H9 (cell line): Measurements from ENCODE around the gene B3GALT5. TPM values are rescaled to one million over a fixed set of nuclear protein-coding genes. Genes with fewer than 3 reads are reported as not detected.

ENCODE experiments used
- DNase-seq: peaks from one replicate; pipeline ENCODE4 v3.0.0-alpha.2; 2017
- H2AFZ ChIP-seq: one replicate; pipeline ENCODE4 v1.6.1; 2013; ENCODE audit warnings: mild to moderate bottlenecking, low read length, control low read depth, moderate library complexity
- H2AK5ac ChIP-seq: 2 replicates; pipeline ENCODE4 v1.6.1; 2013; ENCODE audit warnings: low read length, control low read depth, mixed read lengths; ENCODE audit not compliant: insufficient read length
- H2BK120ac ChIP-seq: one replicate; pipeline ENCODE4 v1.6.1; 2013; ENCODE audit warnings: low read depth, mild to moderate bottlenecking, low read length, control low read depth, inconsistent platforms; ENCODE audit not compliant: poor library complexity, severe bottlenecking
- H2BK12ac ChIP-seq: 2 replicates; pipeline ENCODE4 v1.6.1; 2013; ENCODE audit warnings: low read length, control low read depth, mixed read lengths, low read depth; ENCODE audit not compliant: insufficient read length
- H2BK15ac ChIP-seq: 2 replicates; pipeline ENCODE4 v1.6.1; 2013; ENCODE audit warnings: low read depth, low read length, control low read depth
- H2BK20ac ChIP-seq: one replicate; pipeline ENCODE4 v1.6.1; 2013; ENCODE audit warnings: low read depth, mild to moderate bottlenecking, low read length, control low read depth, inconsistent platforms; ENCODE audit not compliant: poor library complexity, severe bottlenecking
- H2BK5ac ChIP-seq: 2 replicates; pipeline ENCODE4 v1.6.1; 2013; ENCODE audit warnings: low read length, control low read depth, mixed read lengths; ENCODE audit not compliant: insufficient read length
- H3K14ac ChIP-seq: 2 replicates; pipeline ENCODE4 v1.6.1; 2013; ENCODE audit warnings: low read length, control low read depth; ENCODE audit not compliant: insufficient read depth
- H3K18ac ChIP-seq: 2 replicates; pipeline ENCODE4 v1.6.1; 2013; ENCODE audit warnings: low read depth, mild to moderate bottlenecking, mixed read lengths, low read length, control low read depth; ENCODE audit not compliant: insufficient read length
- H3K23ac ChIP-seq: 2 replicates; pipeline ENCODE4 v1.6.1; 2013; ENCODE audit warnings: low read length, control low read depth, mixed read lengths, low read depth; ENCODE audit not compliant: insufficient read length
- H3K23me2 ChIP-seq: 2 replicates; pipeline ENCODE4 v1.6.1; 2013; ENCODE audit warnings: low read depth, mild to moderate bottlenecking, mixed read lengths, low read length, control low read depth; ENCODE audit not compliant: insufficient read length, poor library complexity, severe bottlenecking
- H3K27ac ChIP-seq: 2 replicates; pipeline ENCODE4 v1.5.1; 2013; ENCODE audit warnings: low read length, control low read depth, mixed read lengths, low read depth; ENCODE audit not compliant: insufficient read length
- H3K27me3 ChIP-seq: 2 replicates; pipeline ENCODE4 v1.6.1; 2013; ENCODE audit warnings: low read length, control low read depth, inconsistent platforms; ENCODE audit not compliant: insufficient read depth
- H3K4ac ChIP-seq: 2 replicates; pipeline ENCODE4 v1.6.1; 2013; ENCODE audit warnings: low read depth, mild to moderate bottlenecking, control low read depth, inconsistent platforms, low read length, moderate library complexity
- H3K4me1 ChIP-seq: 2 replicates; pipeline ENCODE4 v1.6.1; 2013; ENCODE audit warnings: low read length, control low read depth, inconsistent platforms; ENCODE audit not compliant: insufficient read depth
- H3K4me2 ChIP-seq: 2 replicates; pipeline ENCODE4 v1.6.1; 2013; ENCODE audit warnings: low read length, control low read depth, mixed read lengths; ENCODE audit not compliant: insufficient read length, insufficient read depth
- H3K56ac ChIP-seq: 2 replicates; pipeline ENCODE4 v1.6.1; 2013; ENCODE audit warnings: low read depth, mild to moderate bottlenecking, mixed read lengths, low read length, control low read depth; ENCODE audit not compliant: insufficient read length
- H3K79me1 ChIP-seq: 2 replicates; pipeline ENCODE4 v1.6.1; 2013; ENCODE audit warnings: low read depth, mild to moderate bottlenecking, moderate library complexity, low read length, control low read depth, inconsistent platforms; ENCODE audit not compliant: insufficient read depth, poor library complexity, severe bottlenecking
- H3K79me2 ChIP-seq: 2 replicates; pipeline ENCODE4 v1.6.1; 2013; ENCODE audit warnings: low read length, control low read depth, inconsistent platforms; ENCODE audit not compliant: insufficient read depth
- H3K9ac ChIP-seq: 2 replicates; pipeline ENCODE4 v1.6.1; 2013; ENCODE audit warnings: low read length, control low read depth, mixed read lengths; ENCODE audit not compliant: insufficient read length; ENCODE audit errors: extremely low read depth
- H3K9me3 ChIP-seq: one replicate; pipeline ENCODE4 v1.6.1; 2013; ENCODE audit warnings: low read depth, low read length, inconsistent platforms; ENCODE audit not compliant: control insufficient read depth
- H3T11ph ChIP-seq: one replicate; pipeline ENCODE4 v1.6.1; 2013; ENCODE audit warnings: mild to moderate bottlenecking, low read length, control low read depth, inconsistent platforms
- H4K20me1 ChIP-seq: one replicate; pipeline ENCODE4 v1.6.1; 2013; ENCODE audit not compliant: control insufficient read depth, insufficient read length, insufficient read depth
- H4K5ac ChIP-seq: 2 replicates; pipeline ENCODE4 v1.6.1; 2013; ENCODE audit warnings: low read depth, mild to moderate bottlenecking, mixed read lengths, low read length, control low read depth; ENCODE audit not compliant: insufficient read length
- H4K8ac ChIP-seq: replicated peaks from 2 replicates; pipeline ENCODE4 v1.6.1; 2013; ENCODE audit warnings: low read length, control low read depth, mixed read lengths, low read depth; ENCODE audit not compliant: insufficient read length
- H4K91ac ChIP-seq: 2 replicates; pipeline ENCODE4 v1.6.1; 2013; ENCODE audit warnings: low read depth, mild to moderate bottlenecking, moderate library complexity, mixed read lengths, low read length, control low read depth; ENCODE audit not compliant: insufficient read length
- H3K27ac Mint-ChIP-seq, 3 experiments: 2 replicates in 2 of 3; 3 replicates in 1 of 3; pipeline ENCODE4 v1.8.0; 2020 to 2021; ENCODE audit warnings: mixed read lengths in 3 of 3, mild to moderate bottlenecking in 1 of 3, moderate library complexity in 1 of 3
- H3K27me3 Mint-ChIP-seq: 2 replicates; pipeline ENCODE4 v1.8.0; 2021; ENCODE audit warnings: low read depth, mild to moderate bottlenecking, moderate library complexity, mixed read lengths
- H3K36me3 Mint-ChIP-seq, 3 experiments: 2 replicates in 2 of 3; 3 replicates in 1 of 3; pipeline ENCODE4 v1.8.0; 2020 to 2021; ENCODE audit warnings: low read depth in 3 of 3, mixed read lengths in 3 of 3; ENCODE audit not compliant: insufficient read depth in 1 of 3
- H3K4me1 Mint-ChIP-seq, 2 experiments: 2 replicates each; pipeline ENCODE4 v1.8.0; 2020; ENCODE audit warnings: mixed read lengths in 2 of 2
- H3K4me3 Mint-ChIP-seq, 2 experiments: 2 replicates in 1 of 2; 3 replicates in 1 of 2; pipeline ENCODE4 v1.8.0; 2020 to 2021; ENCODE audit warnings: mild to moderate bottlenecking in 2 of 2, mixed read lengths in 2 of 2, moderate library complexity in 1 of 2
- H3K9me3 Mint-ChIP-seq, 2 experiments: 2 replicates in 1 of 2; 3 replicates in 1 of 2; pipeline ENCODE4 v1.8.0; 2020; ENCODE audit warnings: mild to moderate bottlenecking in 2 of 2, mixed read lengths in 2 of 2, moderate library complexity in 1 of 2
- CTCF ChIP-seq: fragments of 200-600 bp; sonication (generic); conservative IDR thresholded peaks from 3 replicates; pipeline ENCODE4 v1.8.0; 2021; ENCODE audit warnings: antibody characterized with exemption, mild to moderate bottlenecking
- WGBS: extraction: QIAGEN DNeasy Blood & Tissue Kit; methylation state at CpG from one replicate; pipeline ENCODE4 v1.1.7; 2013; ENCODE audit warnings: missing lambda C conversion rate, low lambda C conversion rate, mixed read lengths; ENCODE audit not compliant: insufficient read length; ENCODE audit errors: extremely low coverage; 5-methylcytosine and 5-hydroxymethylcytosine counted together
- total RNA-seq: library from RNA; stranded (reverse); gene quantifications from 2 replicates; pipeline ENCODE4 v1.2.1, GENCODE V29; 2021

Gene B3GALT5
- total RNA-seq, 1 experiment from 2014 or later: 24.7 TPM

- Histone ChIP-seq H3K27me3 (no peaks in the 10 kb centered on the region), H3K79me1 (no peaks in the 10 kb centered on the region), H4K20me1 (no peaks in the 10 kb centered on the region), H3K56ac (no peak overlapping the region), H4K5ac (no peak overlapping the region), H2BK15ac (no peak overlapping the region), H2AFZ (no peak overlapping the region), H3K23ac (no peak overlapping the region), H3K23me2 (no peaks in the 10 kb centered on the region), H3K9me3 (no peaks in the 10 kb centered on the region), H3T11ph (no peak overlapping the region), H4K8ac (no peak overlapping the region), H3K18ac (no peak overlapping the region), H2BK20ac (no peak overlapping the region), H3K27ac (no peak overlapping the region), H3K79me2 (no peaks in the 10 kb centered on the region), H2BK12ac (no peak overlapping the region), H2BK120ac (no peak overlapping the region), H4K91ac (no peak overlapping the region), H3K4me1 (peaks cover 4% of the 10 kb centered on the region; the same call in 1 of the 2 replicates), H3K9ac (no peak overlapping the region), H3K14ac (no peak overlapping the region; the same call in 1 of the 2 replicates), H3K4ac (no peak overlapping the region), H3K4me2 (no peak overlapping the region), H2BK5ac (no peak overlapping the region), H2AK5ac (no peak overlapping the region)
- H3K27me3 Mint-ChIP-seq: no peaks in the 10 kb centered on the region
- no peaks in the 10 kb centered on the region for H3K9me3 Mint-ChIP-seq
- H3K4me3 Mint-ChIP-seq: no peak overlapping the region; a peak in 1 of 5 replicates
- no peak for TF ChIP-seq CTCF
- peaks cover 21 to 28% of the 10 kb centered on the region in 2 experiments for H3K4me1 Mint-ChIP-seq
- peak overlapping the region in 2 of 3 experiments; percentile 69 to 76; a peak in 4 of 7 replicates for H3K27ac Mint-ChIP-seq
- WGBS: no CpG with 5 or more reads among the region's 14 CpGs
- H3K36me3 Mint-ChIP-seq: peaks cover 7 to 39% (median 26%) of the 10 kb centered on the region in 3 experiments; a peak in 6 of 7 replicates
- no peak for DNase-seq
Observed at GRCh38 chr21:39602076-39602689, 10.6 kb upstream of the B3GALT5 start.
